Measurements from ENCODE around the gene ITPK1.

DNA sequence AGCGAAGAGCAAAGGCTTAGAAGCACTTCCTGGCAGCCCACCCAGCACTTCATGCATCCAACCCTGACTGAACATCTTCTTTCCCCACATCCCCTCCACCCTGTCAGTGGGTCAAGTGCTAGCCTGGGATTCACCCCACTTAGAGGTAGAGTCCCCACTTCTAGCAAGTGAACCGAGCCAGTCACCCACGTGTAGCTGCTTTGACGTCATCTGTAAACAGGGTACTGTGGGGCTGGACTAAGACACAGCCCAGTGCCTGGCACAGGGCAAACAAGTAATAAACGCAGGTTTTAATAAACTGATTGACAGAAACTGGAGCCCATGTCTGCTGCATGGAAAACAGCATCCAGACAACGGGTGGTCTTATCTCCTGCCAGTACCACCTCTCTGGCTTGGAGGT lies 61.7 kb downstream of the ITPK1 start:
- TF ChIP-seq, protein P1, sequence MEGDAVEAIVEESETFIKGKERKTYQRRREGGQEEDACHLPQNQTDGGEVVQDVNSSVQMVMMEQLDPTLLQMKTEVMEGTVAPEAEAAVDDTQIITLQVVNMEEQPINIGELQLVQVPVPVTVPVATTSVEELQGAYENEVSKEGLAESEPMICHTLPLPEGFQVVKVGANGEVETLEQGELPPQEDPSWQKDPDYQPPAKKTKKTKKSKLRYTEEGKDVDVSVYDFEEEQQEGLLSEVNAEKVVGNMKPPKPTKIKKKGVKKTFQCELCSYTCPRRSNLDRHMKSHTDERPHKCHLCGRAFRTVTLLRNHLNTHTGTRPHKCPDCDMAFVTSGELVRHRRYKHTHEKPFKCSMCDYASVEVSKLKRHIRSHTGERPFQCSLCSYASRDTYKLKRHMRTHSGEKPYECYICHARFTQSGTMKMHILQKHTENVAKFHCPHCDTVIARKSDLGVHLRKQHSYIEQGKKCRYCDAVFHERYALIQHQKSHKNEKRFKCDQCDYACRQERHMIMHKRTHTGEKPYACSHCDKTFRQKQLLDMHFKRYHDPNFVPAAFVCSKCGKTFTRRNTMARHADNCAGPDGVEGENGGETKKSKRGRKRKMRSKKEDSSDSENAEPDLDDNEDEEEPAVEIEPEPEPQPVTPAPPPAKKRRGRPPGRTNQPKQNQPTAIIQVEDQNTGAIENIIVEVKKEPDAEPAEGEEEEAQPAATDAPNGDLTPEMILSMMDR (IDR thresholded peaks at IDR 0.05; ENCODE audit: borderline replicate concordance, extremely low read depth, low read length, poor library complexity, severe bottlenecking): no peak
- no peak for TF ChIP-seq EZH2 (IDR thresholded peaks at IDR 0.05; ENCODE audit: borderline replicate concordance, low read depth, low read length, severe bottlenecking)

Data from DND-41 (cell line).